Heart left ventricle (tissue), 13 donors: ENCODE results near the gene TPX2.

Experiments used
- POLR2A ChIP-seq, 2 donors: fragments of 450-650 bp; IDR thresholded peaks; one replicate each; pipeline ENCODE4 v1.6.1; 2017; ENCODE audit warnings: antibody characterized with exemption in 2 of 2, mild to moderate bottlenecking in 2 of 2, moderate library complexity in 2 of 2
- TF ChIP-seq, protein P1 (sequence below), 12 donors: fragments of 200-600 bp; sonication (generic) in 4 of 12; IDR thresholded peaks; one replicate each; pipeline versions ENCODE4 v1.5.0 to v1.8.0; 2018 to 2022; ENCODE audit warnings: antibody characterized with exemption in 12 of 12, mild to moderate bottlenecking in 5 of 12
- donor health status: ischemic (EF 13 %, LVEDD 7.1; RV severe dilation, severe dysfunction).
- donor health status: DM: no; HTN: yes; CAD: no.
- donor health status: DM: no; HTN: no; CAD: no.
- donor health status: ischemic (EF 25% LVEDD 6.9; RV normal size, moderate dysfunction).
- donor health status: ischemic (EF 25% LVEDD 5.7; RV mildly dilated, moderate dysfunction).
- donor health status: ischemic (EF 35%, LVEDD 5.7; RV mildly dilated, moderate dysfunction).
- donor health status: nonischemic (EF 11% LVEDD 7.7; RV severe dilation, severe dysfunction).
- donor health status: DM: yes; HTN: yes; CAD: no.
- donor health status: PGD.
- donor health status: ischemic (EF 29% LVEDD 5.4; RV normal size, mild dysfunction).
- donor health status: nonischemic (EF 23%, LVEDD 6.1; RV moderate dilation, normal function).

DNA sequence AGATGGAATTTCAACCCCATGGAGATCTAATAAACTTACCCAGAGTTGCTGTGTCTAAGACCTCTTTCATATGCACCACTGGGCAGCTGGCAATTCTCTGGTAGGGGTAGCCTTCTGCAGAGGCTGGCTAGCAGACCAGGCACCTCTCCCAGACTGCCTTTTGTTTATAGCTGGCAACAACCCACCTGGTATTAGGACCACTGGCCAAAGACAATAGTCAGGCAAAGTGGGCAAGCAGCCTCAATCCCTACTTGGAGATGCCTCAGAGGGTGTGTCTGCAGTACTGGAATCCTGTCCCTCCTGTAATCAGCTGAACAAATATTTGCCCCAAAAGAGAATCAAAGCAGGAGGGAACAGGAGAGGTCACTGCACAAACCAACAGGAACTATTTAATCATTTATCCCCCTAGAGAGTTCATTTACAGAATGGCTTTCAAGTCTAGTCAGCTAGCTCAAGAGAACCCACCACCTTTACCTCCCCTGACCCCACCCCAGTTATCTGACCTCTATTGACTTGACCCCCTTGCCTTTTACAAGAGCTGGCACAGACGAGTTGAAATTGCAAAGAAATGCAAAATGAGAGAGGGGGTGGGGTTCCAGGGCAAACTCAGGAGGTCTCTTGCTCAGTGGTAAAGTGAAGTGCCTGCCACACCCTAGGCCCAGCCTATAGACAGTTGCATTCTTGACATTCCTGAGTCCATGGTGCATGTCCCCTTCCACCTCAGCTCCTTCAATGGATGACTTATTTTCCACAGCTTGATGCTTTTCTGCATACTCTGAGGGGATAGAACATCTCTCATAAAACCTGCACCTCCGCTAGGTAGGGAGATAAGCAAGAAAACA lies 19.2 kb upstream of the TPX2 start:
- TF ChIP-seq, protein P1, sequence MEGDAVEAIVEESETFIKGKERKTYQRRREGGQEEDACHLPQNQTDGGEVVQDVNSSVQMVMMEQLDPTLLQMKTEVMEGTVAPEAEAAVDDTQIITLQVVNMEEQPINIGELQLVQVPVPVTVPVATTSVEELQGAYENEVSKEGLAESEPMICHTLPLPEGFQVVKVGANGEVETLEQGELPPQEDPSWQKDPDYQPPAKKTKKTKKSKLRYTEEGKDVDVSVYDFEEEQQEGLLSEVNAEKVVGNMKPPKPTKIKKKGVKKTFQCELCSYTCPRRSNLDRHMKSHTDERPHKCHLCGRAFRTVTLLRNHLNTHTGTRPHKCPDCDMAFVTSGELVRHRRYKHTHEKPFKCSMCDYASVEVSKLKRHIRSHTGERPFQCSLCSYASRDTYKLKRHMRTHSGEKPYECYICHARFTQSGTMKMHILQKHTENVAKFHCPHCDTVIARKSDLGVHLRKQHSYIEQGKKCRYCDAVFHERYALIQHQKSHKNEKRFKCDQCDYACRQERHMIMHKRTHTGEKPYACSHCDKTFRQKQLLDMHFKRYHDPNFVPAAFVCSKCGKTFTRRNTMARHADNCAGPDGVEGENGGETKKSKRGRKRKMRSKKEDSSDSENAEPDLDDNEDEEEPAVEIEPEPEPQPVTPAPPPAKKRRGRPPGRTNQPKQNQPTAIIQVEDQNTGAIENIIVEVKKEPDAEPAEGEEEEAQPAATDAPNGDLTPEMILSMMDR (IDR thresholded peaks at IDR 0.05): no peak
- TF ChIP-seq POLR2A (IDR thresholded peaks at IDR 0.05): peak in 1 of 2 donors; percentile 12
